Mesenchymal stem cell (in vitro differentiated cells and primary cell): ENCODE measurements around the gene MT1A.
"Not testable (repeated sequence)": the region's sequence is repeated elsewhere in the genome, so short reads cannot be mapped to it uniquely, and the experiment has no call there.

Experiments used
- DNase-seq: peaks from one replicate; pipeline ENCODE4 v3.0.0-alpha.2; 2013
- H2AFZ ChIP-seq: one replicate; pipeline ENCODE4 v1.6.1; 2013; ENCODE audit warnings: low read depth, mild to moderate bottlenecking, control low read depth, inconsistent platforms, low read length, moderate library complexity
- H2AK5ac ChIP-seq: 2 replicates; pipeline ENCODE4 v1.6.1; 2013; ENCODE audit warnings: low read length, moderate library complexity, mild to moderate bottlenecking, inconsistent platforms; ENCODE audit not compliant: severe bottlenecking
- H2BK120ac ChIP-seq: one replicate; pipeline ENCODE4 v1.6.1; 2013; ENCODE audit warnings: low read depth, mild to moderate bottlenecking, inconsistent platforms, low read length, moderate library complexity
- H2BK12ac ChIP-seq, 2 experiments: one replicate each; pipeline ENCODE4 v1.6.1; 2013; ENCODE audit warnings: inconsistent platforms in 2 of 2, low read length in 2 of 2, mild to moderate bottlenecking in 2 of 2, moderate library complexity in 2 of 2, control low read depth in 1 of 2
- H2BK15ac ChIP-seq: one replicate; pipeline ENCODE4 v1.6.1; 2013; ENCODE audit warnings: mild to moderate bottlenecking, low read depth, inconsistent platforms; ENCODE audit not compliant: poor library complexity, severe bottlenecking
- H2BK5ac ChIP-seq: 2 replicates; pipeline ENCODE4 v1.6.1; 2013; ENCODE audit warnings: low read depth, mild to moderate bottlenecking, low read length, control low read depth, inconsistent platforms; ENCODE audit not compliant: poor library complexity, severe bottlenecking
- H3K14ac ChIP-seq, 2 experiments: one replicate each; pipeline ENCODE4 v1.6.1; 2013; ENCODE audit warnings: inconsistent platforms in 2 of 2, low read length in 2 of 2, control low read depth in 1 of 2, mild to moderate bottlenecking in 1 of 2, moderate library complexity in 1 of 2
- H3K18ac ChIP-seq, 2 experiments: one replicate each; pipeline ENCODE4 v1.6.1; 2013; ENCODE audit warnings: inconsistent platforms in 2 of 2, low read length in 2 of 2, control low read depth in 1 of 2, low read depth in 1 of 2, mild to moderate bottlenecking in 1 of 2
- H3K23ac ChIP-seq, 2 experiments: one replicate each; pipeline ENCODE4 v1.6.1; 2013; ENCODE audit warnings: inconsistent platforms in 2 of 2, low read length in 2 of 2, mild to moderate bottlenecking in 2 of 2, moderate library complexity in 2 of 2, control low read depth in 1 of 2
- H3K27ac ChIP-seq: 2 replicates; pipeline ENCODE4 v1.5.1; 2013; ENCODE audit warnings: mild to moderate bottlenecking, moderate library complexity, low read length, control low read depth, inconsistent platforms; ENCODE audit not compliant: poor library complexity, severe bottlenecking
- H3K27me3 ChIP-seq, 2 experiments: 2 replicates each; pipeline versions ENCODE4 v1.6.1 to v1.7.0; 2013; ENCODE audit warnings: low read length in 2 of 2, mild to moderate bottlenecking in 2 of 2, moderate library complexity in 2 of 2, control low read depth in 1 of 2, inconsistent platforms in 1 of 2; ENCODE audit not compliant: control insufficient read depth in 1 of 2, insufficient read depth in 1 of 2
- H3K36me3 ChIP-seq, 2 experiments: 2 replicates each; pipeline versions ENCODE4 v1.6.1 to v1.7.0; 2013; ENCODE audit warnings: low read length in 2 of 2, control low read depth in 1 of 2, inconsistent platforms in 1 of 2, low read depth in 1 of 2, mild to moderate bottlenecking in 1 of 2; ENCODE audit not compliant: insufficient read depth in 2 of 2, control insufficient read depth in 1 of 2
- H3K4ac ChIP-seq, 2 experiments: one replicate each; pipeline ENCODE4 v1.6.1; 2013; ENCODE audit warnings: inconsistent platforms in 2 of 2, low read length in 2 of 2, mild to moderate bottlenecking in 2 of 2, moderate library complexity in 2 of 2, control low read depth in 1 of 2, low read depth in 1 of 2
- H3K4me1 ChIP-seq: 2 replicates; pipeline ENCODE4 v1.6.1; 2013; ENCODE audit warnings: low read depth, low read length, control low read depth; ENCODE audit not compliant: control insufficient read depth, insufficient read depth
- H3K4me2 ChIP-seq: 2 replicates; pipeline ENCODE4 v1.6.1; 2013; ENCODE audit warnings: low read length, mild to moderate bottlenecking, inconsistent platforms; ENCODE audit not compliant: poor library complexity, severe bottlenecking
- H3K4me3 ChIP-seq, 2 experiments: 2 replicates each; pipeline versions ENCODE4 v1.5.1 to v1.7.0; 2013; ENCODE audit warnings: low read length in 2 of 2, mild to moderate bottlenecking in 2 of 2, control low read depth in 1 of 2, low read depth in 1 of 2; ENCODE audit not compliant: insufficient read depth in 1 of 2
- H3K79me1 ChIP-seq: replicated peaks from 2 replicates; pipeline ENCODE4 v1.6.1; 2013; ENCODE audit warnings: mild to moderate bottlenecking, control low read depth, low read length, inconsistent platforms; ENCODE audit not compliant: poor library complexity, severe bottlenecking
- H3K9ac ChIP-seq: 2 replicates; pipeline ENCODE4 v1.7.0; 2013; ENCODE audit warnings: mild to moderate bottlenecking, low read length, moderate library complexity
- H3K9me3 ChIP-seq: 2 replicates; pipeline ENCODE4 v1.7.0; 2013; ENCODE audit warnings: mild to moderate bottlenecking, low read length; ENCODE audit not compliant: control insufficient read depth
- H4K8ac ChIP-seq: one replicate; pipeline ENCODE4 v1.6.1; 2013; ENCODE audit warnings: inconsistent platforms, mild to moderate bottlenecking, low read length, moderate library complexity
- H4K91ac ChIP-seq: one replicate; pipeline ENCODE4 v1.6.1; 2013; ENCODE audit warnings: mild to moderate bottlenecking, low read length, inconsistent platforms
- WGBS: methylation state at CpG from one replicate; pipeline ENCODE4 v1.1.7; 2013; ENCODE audit warnings: mixed read lengths; 5-methylcytosine and 5-hydroxymethylcytosine counted together

Gene MT1A

GRCh38 chr16:56672171-56672570 lies 33.7 kb downstream of the MT1A start:
- H3K9ac ChIP-seq, H3K4ac ChIP-seq, H3K27ac ChIP-seq, DNase-seq, H2BK5ac ChIP-seq, H2BK15ac ChIP-seq, H2AFZ ChIP-seq, H3K79me1 ChIP-seq, H4K8ac ChIP-seq, H3K9me3 ChIP-seq, H3K4me3 ChIP-seq, H3K36me3 ChIP-seq, H4K91ac ChIP-seq, H3K18ac ChIP-seq, H3K4me2 ChIP-seq, H2AK5ac ChIP-seq, H2BK120ac ChIP-seq, H2BK12ac ChIP-seq, H3K14ac ChIP-seq, H3K23ac ChIP-seq: not testable (repeated sequence)
- 82% methylated on average over 3 of the region's 3 CpGs for WGBS
- Histone ChIP-seq H3K4me1 (peaks cover 20% of the 10 kb centered on the region), H3K27me3 (peaks cover 47 to 78% of the 10 kb centered on the region in 2 experiments)

GRCh38 chr16:56672761-56673536 lies 34.5 kb downstream of the MT1A start:
- H3K27ac ChIP-seq: no peak overlapping the region
- H2AK5ac ChIP-seq: no peak overlapping the region
- no peaks in the 10 kb centered on the region for H3K9me3 ChIP-seq
- 81% methylated on average over 10 of the region's 11 CpGs for WGBS
- H2BK5ac ChIP-seq: no peak overlapping the region
- no peak overlapping the region for H2BK15ac ChIP-seq
- H4K91ac ChIP-seq: no peak overlapping the region
- peaks cover 42 to 74% of the 10 kb centered on the region in 2 experiments for H3K27me3 ChIP-seq
- H3K79me1 ChIP-seq: no peaks in the 10 kb centered on the region
- H2BK12ac ChIP-seq: no peak overlapping the region
- H2BK120ac ChIP-seq: no peak overlapping the region
- no peak overlapping the region for H3K4me2 ChIP-seq
- no peak overlapping the region for H3K4me3 ChIP-seq
- H3K23ac ChIP-seq: no peak overlapping the region
- no peak overlapping the region for H4K8ac ChIP-seq
- no peaks in the 10 kb centered on the region for H3K36me3 ChIP-seq
- no peak overlapping the region for H3K9ac ChIP-seq
- no peak overlapping the region for H3K14ac ChIP-seq
- no peak overlapping the region for H2AFZ ChIP-seq
- no peak overlapping the region for H3K18ac ChIP-seq
- no peak overlapping the region for H3K4ac ChIP-seq
- no peak for DNase-seq
- H3K4me1 ChIP-seq: peaks cover 16% of the 10 kb centered on the region

GRCh38 chr16:56673921-56674320 lies 35.5 kb downstream of the MT1A start:
- Histone ChIP-seq H3K4me3 (no peak overlapping the region), H2BK12ac (no peak overlapping the region), H4K8ac (no peak overlapping the region), H3K36me3 (no peaks in the 10 kb centered on the region), H3K9me3 (no peaks in the 10 kb centered on the region), H3K27me3 (peaks cover 32 to 64% of the 10 kb centered on the region in 2 experiments), H4K91ac (no peak overlapping the region), H3K27ac (no peak overlapping the region), H3K4me2 (no peak overlapping the region), H3K79me1 (no peaks in the 10 kb centered on the region), H3K18ac (no peak overlapping the region), H2BK15ac (no peak overlapping the region), H3K4ac (no peak overlapping the region), H2AK5ac (no peak overlapping the region), H2AFZ (no peak overlapping the region), H3K23ac (no peak overlapping the region), H3K4me1 (peaks cover 13% of the 10 kb centered on the region), H3K9ac (no peak overlapping the region), H3K14ac (no peak overlapping the region), H2BK5ac (no peak overlapping the region), H2BK120ac (no peak overlapping the region)
- DNase-seq: peak; percentile 43
- WGBS: 30% methylated on average over 12 of the region's 12 CpGs

DNA sequence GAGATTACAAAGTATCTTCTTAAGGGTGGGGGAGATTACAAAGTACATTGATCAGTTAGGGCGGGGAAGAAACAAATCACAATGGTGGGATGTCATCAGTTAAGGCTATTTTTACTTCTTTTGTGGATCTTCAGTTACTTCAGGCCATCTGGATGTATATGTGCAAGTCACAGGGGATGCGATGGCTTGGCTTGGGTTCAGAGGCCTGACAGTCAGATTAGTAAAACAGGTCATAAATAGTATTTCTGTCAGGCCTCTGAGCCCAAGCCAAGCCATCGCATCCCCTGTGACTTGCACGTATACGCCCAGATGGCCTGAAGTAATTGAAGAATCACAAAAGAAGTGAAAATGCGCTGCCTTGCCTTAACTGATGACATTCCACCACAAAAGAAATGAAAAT lies 36.1 kb downstream of the MT1A start:
- H2BK12ac ChIP-seq, H4K8ac ChIP-seq, H3K4me1 ChIP-seq, H3K9me3 ChIP-seq, H2BK15ac ChIP-seq, H3K9ac ChIP-seq, H3K4ac ChIP-seq, H2AK5ac ChIP-seq, H2BK120ac ChIP-seq, H3K79me1 ChIP-seq, H3K4me2 ChIP-seq, H3K27ac ChIP-seq, H3K14ac ChIP-seq, DNase-seq, H3K4me3 ChIP-seq, H3K23ac ChIP-seq, H3K36me3 ChIP-seq, H3K18ac ChIP-seq, H4K91ac ChIP-seq, H2BK5ac ChIP-seq, H2AFZ ChIP-seq: not testable (repeated sequence)
- 59% methylated on average over 6 of the region's 6 CpGs for WGBS
- H3K27me3 ChIP-seq: peaks cover 26 to 57% of the 10 kb centered on the region in 2 experiments
